Activated CD4-positive, alpha-beta T cell treated with anti-CD3 and anti-CD28 coated beads for 48 hours (primary cell): Measurements from ENCODE around the gene ZNF486.
A peak's percentile ranks its signal among the peaks of the same experiment; 100 is the strongest.
"Not testable (repeated sequence)": the region's sequence is repeated elsewhere in the genome, so short reads cannot be mapped to it uniquely, and the experiment has no call there.

Experiments
- DNase-seq: peaks from one replicate; pipeline ENCODE4 v3.0.0-alpha.2; 2020

The ZNF486 gene

DNA sequence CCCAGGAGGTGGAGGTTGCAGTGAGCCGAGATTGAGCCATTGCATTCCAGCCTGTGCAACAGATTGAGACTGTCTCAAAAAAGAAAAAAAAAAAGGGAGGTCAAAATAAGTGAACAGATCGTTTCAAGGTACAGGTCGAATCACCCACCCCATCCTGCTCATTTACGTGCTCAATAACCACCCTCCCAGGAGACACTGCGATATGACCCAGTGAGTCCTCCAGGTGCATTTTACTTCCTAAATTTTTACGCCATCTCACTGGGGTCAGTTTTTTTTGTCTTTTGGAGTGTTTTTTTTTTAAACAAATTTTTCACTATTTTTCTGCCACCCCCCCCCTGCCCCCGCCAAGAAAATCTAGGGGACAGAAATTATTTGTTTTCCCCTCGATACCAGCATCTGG is 68.1 kb downstream of the ZNF486 start:
- no peak for DNase-seq

DNA sequence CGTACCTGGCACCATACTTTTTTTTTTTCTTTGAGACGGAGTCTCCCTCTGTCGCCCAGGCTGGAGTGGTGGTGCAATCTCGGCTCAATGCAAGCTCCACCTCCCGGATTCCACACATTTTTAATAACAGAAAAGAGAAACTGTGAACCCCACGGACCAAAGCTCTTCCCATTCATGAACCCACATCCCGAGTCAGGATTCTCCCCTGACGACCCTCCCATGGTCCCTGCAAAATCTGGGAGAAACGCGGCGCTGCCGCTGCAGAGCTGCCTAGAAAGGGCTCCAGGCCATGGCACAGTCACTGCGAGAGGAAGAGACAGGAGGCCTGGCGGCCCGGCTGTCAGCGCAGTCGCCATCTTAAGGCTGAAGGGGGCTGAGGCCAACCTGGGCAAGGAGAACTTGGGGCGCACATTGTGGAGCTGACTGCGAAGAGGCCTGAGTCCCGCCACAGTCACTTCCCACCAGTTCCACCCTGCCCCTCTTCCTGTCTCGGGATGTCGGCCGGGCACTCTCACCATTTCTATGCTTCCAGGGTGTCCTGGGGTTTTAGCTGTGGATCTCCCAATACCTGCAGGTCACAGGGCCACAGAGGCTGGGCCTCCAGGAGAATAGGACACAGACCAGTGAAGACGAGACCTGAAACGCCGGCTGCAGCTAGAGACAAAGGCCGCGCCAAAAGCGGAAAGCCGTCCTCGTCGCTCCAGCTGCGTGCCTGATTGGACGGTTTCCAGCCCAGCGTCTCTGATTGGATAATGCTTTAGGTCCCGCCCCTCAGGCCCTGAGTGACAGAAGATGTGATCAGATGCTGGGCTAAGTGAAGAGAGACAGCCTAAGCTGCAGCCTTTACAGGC is 71.0 kb downstream of the ZNF486 start:
- peak; percentile 94 for DNase-seq

DNA sequence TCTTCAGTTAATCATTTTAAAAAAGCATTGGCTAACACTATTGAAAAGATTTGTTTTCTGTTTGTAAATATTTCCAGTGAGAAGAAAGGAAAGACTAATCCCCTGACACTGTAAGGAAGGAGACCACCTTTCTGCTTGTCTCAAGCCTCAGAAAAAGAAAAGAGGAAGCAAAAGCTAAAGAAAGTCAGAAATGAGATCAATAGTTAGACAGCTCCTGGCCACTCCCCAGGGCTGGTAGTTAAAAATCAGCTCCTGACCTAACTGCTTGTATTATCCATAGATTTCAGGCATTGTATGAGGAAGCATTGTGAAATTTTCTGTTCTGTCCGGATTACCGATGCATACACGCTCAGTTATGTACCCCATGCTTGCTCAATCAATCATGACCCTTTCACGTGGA is 76.6 kb downstream of the ZNF486 start:
- no peak for DNase-seq

DNA sequence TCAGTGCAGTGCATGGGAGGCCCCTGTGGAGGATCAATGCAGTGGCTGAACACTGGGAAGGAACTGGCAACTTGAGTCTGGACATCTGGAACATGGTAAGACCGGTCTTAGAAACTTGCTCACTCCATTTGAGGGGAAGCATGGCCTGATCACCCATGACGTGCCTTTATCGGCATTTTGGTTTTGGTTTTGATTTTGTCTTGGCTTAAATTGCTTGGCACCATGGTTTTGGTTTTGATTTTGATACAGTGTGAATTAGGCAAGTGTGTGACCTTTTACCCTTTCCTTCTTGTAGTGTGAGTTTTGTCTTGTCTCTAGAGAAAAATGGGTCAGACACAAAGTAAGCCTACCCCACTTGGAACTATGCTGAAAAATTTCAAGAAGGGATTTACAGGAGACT is 77.3 kb downstream of the ZNF486 start:
- no peak for DNase-seq

DNA sequence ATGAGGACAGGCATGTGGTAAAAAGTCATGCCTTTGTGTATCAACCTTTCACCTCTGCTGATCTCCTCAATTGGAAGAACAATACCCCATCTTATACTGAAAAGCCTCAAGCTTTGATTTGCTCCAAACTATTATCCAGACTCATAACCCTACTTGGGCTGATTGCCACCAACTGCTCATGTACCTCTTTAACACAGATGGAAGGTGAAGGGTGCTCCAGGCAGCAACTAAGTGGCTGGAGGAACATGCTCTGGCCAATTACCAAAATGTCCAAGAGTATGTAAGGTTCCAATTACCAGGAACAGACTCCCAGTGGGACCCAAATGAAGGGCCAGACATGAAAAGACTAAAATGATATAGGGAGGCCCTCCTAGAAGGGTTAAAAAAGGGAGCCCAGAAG is 78.3 kb downstream of the ZNF486 start:
- DNase-seq, result no peak

DNA sequence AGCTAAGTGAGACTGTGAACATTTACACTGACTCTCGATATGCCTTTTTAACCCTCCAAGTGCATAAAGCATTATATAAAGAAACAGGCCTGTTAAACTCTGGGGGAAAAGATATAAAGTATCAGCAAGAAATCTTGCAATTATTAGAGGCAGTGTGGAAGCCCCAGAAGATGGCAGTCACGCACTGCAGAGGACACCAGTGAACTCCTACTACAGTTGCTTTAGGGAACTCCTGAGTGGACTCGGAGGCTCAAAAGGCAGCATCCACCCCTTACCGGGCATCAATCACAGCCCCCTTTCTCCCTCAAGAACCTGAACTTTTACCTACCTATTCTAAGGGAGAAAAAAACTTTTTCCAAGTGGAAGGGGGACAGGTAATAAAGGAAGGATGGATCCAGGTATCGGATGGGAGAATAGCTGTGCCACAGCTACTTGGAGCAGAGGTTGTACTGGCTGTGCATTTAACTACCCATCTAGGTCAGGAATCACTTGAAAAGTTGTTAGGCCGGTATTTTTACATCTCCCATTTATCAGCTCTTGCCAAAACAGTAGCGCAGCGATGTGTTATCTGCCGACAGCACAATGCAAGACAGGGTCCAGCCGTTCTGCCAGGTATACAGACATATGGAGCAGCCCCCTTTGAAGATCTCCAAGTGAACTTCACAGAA is 80.1 kb downstream of the ZNF486 start:
- DNase-seq, result peak; percentile 46

DNA sequence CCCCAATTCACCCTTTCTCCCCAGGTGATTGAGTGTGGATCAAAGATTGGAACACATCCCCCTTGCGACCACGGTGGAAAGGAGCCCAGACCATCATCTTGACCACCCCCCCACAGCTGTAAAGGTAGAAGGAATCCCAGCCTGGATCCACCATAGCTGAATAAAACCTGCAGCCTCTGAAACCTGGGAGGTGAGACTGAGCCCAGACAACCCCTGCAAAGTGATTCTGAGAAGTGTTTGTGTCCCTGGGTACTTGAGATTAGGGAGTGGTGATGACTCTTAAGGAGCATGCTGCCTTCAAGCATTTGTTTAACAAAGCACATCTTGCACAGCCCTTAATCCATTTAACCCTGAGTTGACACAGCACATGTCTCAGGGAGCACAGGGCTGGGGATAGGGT is 81.2 kb downstream of the ZNF486 start:
- DNase-seq, result not testable (repeated sequence)
